Measurements from ENCODE around the gene TOMM7. TPM values are rescaled to one million over a fixed set of nuclear protein-coding genes. Genes with fewer than 3 reads are reported as not detected.

The TOMM7 gene
- total and polyA plus RNA-seq, 8 donors: 29.8 to 539 (median 221) TPM

DNA sequence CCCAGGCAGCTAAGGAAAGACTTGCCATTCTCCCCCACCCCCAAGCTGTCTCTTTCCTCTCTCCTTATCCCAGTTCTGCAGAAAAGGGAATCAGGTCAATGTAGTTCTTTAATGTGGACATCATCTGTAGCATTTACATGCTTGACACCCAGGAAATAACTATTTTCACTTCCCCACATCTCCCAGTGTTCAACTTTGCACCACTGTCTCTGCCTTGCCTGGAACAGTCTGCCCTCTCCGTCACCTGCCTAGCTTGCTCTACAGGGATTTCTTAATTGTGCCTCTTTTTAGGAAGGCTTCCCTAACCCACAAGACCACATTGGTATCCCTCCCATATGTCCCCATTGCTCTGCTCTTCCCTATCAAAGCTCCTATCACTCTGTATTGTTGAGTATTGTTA, 45.9 kb upstream of the TOMM7 start:
- Histone ChIP-seq H3K4me3 (no peak overlapping the region), H3K4me1 (peaks cover 0 to 4% (median 0%) of the 10 kb centered on the region in 4 donors), H3K9me3 (no peaks in the 10 kb centered on the region), H3K27me3 (no peaks in the 10 kb centered on the region), H3K27ac (no peak overlapping the region), H3K36me3 (peaks cover 0 to 3% (median 0%) of the 10 kb centered on the region in 4 donors)
- TF ChIP-seq, protein P1, sequence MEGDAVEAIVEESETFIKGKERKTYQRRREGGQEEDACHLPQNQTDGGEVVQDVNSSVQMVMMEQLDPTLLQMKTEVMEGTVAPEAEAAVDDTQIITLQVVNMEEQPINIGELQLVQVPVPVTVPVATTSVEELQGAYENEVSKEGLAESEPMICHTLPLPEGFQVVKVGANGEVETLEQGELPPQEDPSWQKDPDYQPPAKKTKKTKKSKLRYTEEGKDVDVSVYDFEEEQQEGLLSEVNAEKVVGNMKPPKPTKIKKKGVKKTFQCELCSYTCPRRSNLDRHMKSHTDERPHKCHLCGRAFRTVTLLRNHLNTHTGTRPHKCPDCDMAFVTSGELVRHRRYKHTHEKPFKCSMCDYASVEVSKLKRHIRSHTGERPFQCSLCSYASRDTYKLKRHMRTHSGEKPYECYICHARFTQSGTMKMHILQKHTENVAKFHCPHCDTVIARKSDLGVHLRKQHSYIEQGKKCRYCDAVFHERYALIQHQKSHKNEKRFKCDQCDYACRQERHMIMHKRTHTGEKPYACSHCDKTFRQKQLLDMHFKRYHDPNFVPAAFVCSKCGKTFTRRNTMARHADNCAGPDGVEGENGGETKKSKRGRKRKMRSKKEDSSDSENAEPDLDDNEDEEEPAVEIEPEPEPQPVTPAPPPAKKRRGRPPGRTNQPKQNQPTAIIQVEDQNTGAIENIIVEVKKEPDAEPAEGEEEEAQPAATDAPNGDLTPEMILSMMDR (IDR thresholded peaks at IDR 0.05): no peak
- TF ChIP-seq EP300 (IDR thresholded peaks at IDR 0.05): no peak
- no peak for TF ChIP-seq POLR2AphosphoS5 (IDR thresholded peaks at IDR 0.05)
- no peak for TF ChIP-seq POLR2A (IDR thresholded peaks at IDR 0.05)
- intact Hi-C loops (cut with DNase I; ENCODE audit: low total_unique reads): no loop called here
- WGBS, 5 donors: 91 to 100% (median 96%) methylated on average over 1 of the region's 1 CpG
- no peak for DNase-seq

DNA sequence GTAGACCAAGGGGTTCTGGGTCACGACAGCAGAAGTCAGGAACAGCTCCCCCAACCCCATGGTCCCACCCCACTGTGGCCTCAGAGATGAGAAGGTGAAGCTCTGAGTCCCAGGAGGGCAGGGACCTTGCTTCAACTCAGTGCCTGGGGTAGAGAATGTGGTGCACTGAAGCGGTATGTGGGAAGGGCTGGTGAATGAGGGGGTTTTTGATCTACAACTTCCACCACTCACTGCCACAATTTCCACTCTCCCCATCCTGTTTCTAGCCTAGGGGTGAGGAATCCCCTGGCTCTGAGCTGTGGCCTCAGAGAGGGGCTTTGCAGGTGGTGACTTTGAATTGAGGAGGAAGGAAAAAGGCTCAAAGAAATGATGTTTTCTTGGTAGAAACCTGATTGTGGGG, 44.9 kb upstream of the TOMM7 start:
- no peaks in the 10 kb centered on the region for H3K9me3 ChIP-seq
- WGBS, 5 donors: 45 to 74% (median 65%) methylated on average over 2 of the region's 2 CpGs
- H3K4me1 ChIP-seq: peaks cover 0 to 4% (median 0%) of the 10 kb centered on the region in 4 donors
- no peak for TF ChIP-seq EP300 (IDR thresholded peaks at IDR 0.05)
- TF ChIP-seq, protein P1 (IDR thresholded peaks at IDR 0.05): no peak
- TF ChIP-seq POLR2A (IDR thresholded peaks at IDR 0.05): no peak
- TF ChIP-seq POLR2AphosphoS5 (IDR thresholded peaks at IDR 0.05): no peak
- no peak overlapping the region for H3K4me3 ChIP-seq
- peaks cover 0 to 3% (median 0%) of the 10 kb centered on the region in 4 donors for H3K36me3 ChIP-seq
- no peak for DNase-seq
- no peaks in the 10 kb centered on the region for H3K27me3 ChIP-seq
- intact Hi-C loops (cut with DNase I; ENCODE audit: low total_unique reads): no loop called here
- peak overlapping the region in 3 of 5 donors; percentile 22 to 76 (median 40) for H3K27ac ChIP-seq

DNA sequence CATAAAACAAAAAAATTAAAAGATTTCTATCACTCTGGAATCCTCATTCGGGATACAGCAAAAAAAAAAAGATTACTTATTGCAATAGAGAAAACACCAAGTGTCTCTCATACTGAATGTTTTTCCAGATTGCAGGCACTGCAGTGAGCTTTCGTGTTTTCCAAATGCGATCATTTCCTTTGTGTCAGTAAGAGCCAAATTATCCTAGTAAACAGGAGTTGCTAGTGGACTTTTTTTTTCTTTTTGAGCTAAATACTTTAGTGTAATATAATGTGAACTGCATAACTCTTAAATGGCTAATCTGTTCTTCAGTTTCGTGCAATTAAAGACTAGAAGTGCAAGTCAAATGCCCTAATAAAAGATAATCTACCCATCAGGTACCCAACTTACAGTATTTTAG, 44.4 kb upstream of the TOMM7 start:
- no peaks in the 10 kb centered on the region for H3K27me3 ChIP-seq
- H3K36me3 ChIP-seq: peaks cover 0 to 3% (median 0%) of the 10 kb centered on the region in 4 donors
- H3K4me3 ChIP-seq: no peak overlapping the region
- 72 to 81% (median 76%) methylated on average over 4 of the region's 4 CpGs for WGBS, 5 donors
- peak overlapping the region in 3 of 5 donors; percentile 22 to 76 (median 46) for H3K27ac ChIP-seq
- no peak for TF ChIP-seq POLR2AphosphoS5 (IDR thresholded peaks at IDR 0.05)
- TF ChIP-seq, protein P1 (IDR thresholded peaks at IDR 0.05): no peak
- TF ChIP-seq EP300 (IDR thresholded peaks at IDR 0.05): no peak
- no peak for TF ChIP-seq POLR2A (IDR thresholded peaks at IDR 0.05)
- H3K4me1 ChIP-seq: peaks cover 0 to 4% (median 0%) of the 10 kb centered on the region in 4 donors
- intact Hi-C loops (cut with DNase I; ENCODE audit: low total_unique reads): no loop called here
- peak in 1 of 2 donors; percentile 69 for DNase-seq
- H3K9me3 ChIP-seq: no peaks in the 10 kb centered on the region

DNA sequence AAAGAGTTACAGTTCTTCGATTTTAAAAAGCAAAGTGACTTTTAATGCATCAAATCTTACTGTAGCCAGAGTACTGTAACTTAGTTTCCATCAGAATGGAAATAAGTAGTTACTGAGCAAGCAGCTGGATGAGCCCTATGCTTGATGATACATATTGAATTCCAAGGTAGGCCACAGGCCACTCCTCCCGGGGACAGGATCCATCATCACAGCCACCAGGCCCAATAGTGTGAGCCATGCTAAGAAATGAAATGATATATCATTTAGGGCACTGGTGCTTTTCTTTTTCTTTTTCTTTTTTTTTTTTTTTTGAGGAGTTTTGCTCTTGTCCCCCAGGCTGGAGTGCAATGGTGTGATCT, 42.9 kb upstream of the TOMM7 start:
- H3K4me1 ChIP-seq: peaks cover 0 to 4% (median 0%) of the 10 kb centered on the region in 4 donors
- peak overlapping the region in 2 of 5 donors; percentile 46 to 76 for H3K27ac ChIP-seq
- TF ChIP-seq, protein P1 (IDR thresholded peaks at IDR 0.05): no peak
- TF ChIP-seq POLR2A (IDR thresholded peaks at IDR 0.05) (no peak), POLR2AphosphoS5 (IDR thresholded peaks at IDR 0.05) (no peak), EP300 (IDR thresholded peaks at IDR 0.05) (no peak)
- peaks cover 0 to 8% (median 3%) of the 10 kb centered on the region in 4 donors for H3K36me3 ChIP-seq
- no peaks in the 10 kb centered on the region for H3K9me3 ChIP-seq
- no peak for DNase-seq
- intact Hi-C loops (cut with DNase I; ENCODE audit: low total_unique reads): no loop called here
- H3K27me3 ChIP-seq: no peaks in the 10 kb centered on the region
- WGBS, 5 donors: 74 to 84% (median 81%) methylated on average over 2 of the region's 2 CpGs
- H3K4me3 ChIP-seq: no peak overlapping the region

Measured in stomach (tissue), 9 donors.